ENCODE results near the gene EFCAB11.

Gene EFCAB11

DNA sequence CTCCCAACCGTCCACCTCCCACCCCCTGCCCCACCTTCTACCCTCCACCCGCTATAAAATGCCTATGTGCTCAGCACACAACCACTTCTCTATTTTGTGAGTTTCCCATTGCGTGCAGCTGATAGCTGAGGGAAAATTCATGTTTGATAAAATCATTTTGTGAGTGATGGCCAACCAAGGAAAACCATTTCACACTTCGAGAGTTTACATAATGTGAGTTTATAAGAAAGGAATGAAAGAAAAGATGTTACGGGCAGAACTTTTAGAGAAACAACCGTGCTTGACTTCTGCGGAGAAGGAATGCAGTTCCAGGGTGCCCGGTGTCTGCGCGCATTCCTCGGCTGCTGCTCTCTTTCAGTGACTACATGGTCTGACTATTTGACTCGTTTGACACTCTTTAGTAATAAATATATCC lies 140.9 kb downstream of the EFCAB11 start:
- Histone ChIP-seq H3K4me1 (ENCODE audit: control insufficient read depth, insufficient read depth, low read length, poor library complexity, severe bottlenecking) (no peaks in the 10 kb centered on the region), H3K9me3 (ENCODE audit: control insufficient read depth, low read length) (no peaks in the 10 kb centered on the region), H3K27ac (ENCODE audit: low read depth, low read length, severe bottlenecking) (peak overlapping the region; percentile 94), H3K36me3 (ENCODE audit: control insufficient read depth, insufficient read depth, low read length) (no peaks in the 10 kb centered on the region), H3K4me3 (ENCODE audit: extremely low read depth, insufficient read depth, low read length, poor library complexity, severe bottlenecking) (peak overlapping the region; percentile 24)
- WGBS, 2 experiments (ENCODE audit: insufficient coverage in 2 of 2), result 21 to 34% methylated on average over 2 to 4 of the region's 12 CpGs

DNA sequence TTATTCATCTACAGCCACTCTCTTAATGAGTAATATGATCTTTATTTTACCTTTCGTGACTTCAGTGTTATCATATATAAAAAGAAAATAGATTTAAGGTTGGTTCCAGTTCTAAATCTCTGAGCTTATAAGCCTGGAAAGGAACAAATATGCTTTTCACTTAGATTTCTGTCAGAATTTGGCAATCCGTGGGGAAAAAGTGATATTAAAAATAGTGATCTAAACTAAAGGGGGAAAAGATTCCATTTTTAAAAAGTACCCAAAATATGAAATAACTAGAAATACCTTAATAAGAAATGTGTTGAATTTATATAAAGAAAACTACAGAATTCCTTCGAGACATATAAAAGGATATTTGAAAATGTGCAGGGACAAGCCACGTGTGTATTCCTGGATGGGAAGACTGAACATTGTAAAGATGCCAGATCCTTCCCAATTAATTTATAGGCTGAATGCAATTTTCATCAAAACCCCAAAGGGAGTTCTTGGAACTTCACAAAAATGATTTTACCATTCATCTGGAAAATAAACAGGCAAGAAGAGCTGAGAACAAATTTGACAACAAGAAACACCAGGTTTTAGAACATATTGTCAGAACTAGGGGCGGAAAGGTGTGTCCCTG lies 142.5 kb downstream of the EFCAB11 start:
- Histone ChIP-seq H3K36me3 (ENCODE audit: control insufficient read depth, insufficient read depth, low read length) (no peaks in the 10 kb centered on the region), H3K9me3 (ENCODE audit: control insufficient read depth, low read length) (no peaks in the 10 kb centered on the region), H3K4me1 (ENCODE audit: control insufficient read depth, insufficient read depth, low read length, poor library complexity, severe bottlenecking) (no peaks in the 10 kb centered on the region), H3K4me3 (ENCODE audit: extremely low read depth, insufficient read depth, low read length, poor library complexity, severe bottlenecking) (no peak overlapping the region), H3K27ac (ENCODE audit: low read depth, low read length, severe bottlenecking) (no peak overlapping the region)
- WGBS, 2 experiments (ENCODE audit: insufficient coverage in 2 of 2), result 100% methylated on average over 1 of the region's 5 CpGs; no CpG with 5 or more reads in 1 of the 2 experiments

DNA sequence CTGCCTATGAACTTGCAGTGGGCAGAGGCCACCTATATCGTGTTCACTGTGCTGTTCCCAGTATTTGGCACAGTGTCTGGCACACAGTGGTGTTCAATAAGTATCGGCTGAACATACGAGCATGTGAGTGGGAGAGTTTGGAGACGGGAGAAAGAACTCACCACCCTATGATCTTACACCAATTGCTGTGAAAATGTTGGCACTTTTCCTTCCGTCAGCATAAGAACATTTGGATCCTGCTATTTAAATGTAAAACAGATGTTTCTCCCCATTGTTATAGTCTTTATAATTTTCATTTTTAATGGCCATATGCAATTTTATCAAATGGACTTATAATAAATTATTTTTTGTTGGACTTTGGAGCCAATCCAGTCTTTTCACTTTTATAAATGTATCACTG lies 144.4 kb downstream of the EFCAB11 start:
- no peak overlapping the region for H3K27ac ChIP-seq (ENCODE audit: low read depth, low read length, severe bottlenecking)
- WGBS, 2 experiments (ENCODE audit: insufficient coverage in 2 of 2), result 86 to 89% methylated on average over 1 to 3 of the region's 5 CpGs
- no peaks in the 10 kb centered on the region for H3K4me1 ChIP-seq (ENCODE audit: control insufficient read depth, insufficient read depth, low read length, poor library complexity, severe bottlenecking)

DNA sequence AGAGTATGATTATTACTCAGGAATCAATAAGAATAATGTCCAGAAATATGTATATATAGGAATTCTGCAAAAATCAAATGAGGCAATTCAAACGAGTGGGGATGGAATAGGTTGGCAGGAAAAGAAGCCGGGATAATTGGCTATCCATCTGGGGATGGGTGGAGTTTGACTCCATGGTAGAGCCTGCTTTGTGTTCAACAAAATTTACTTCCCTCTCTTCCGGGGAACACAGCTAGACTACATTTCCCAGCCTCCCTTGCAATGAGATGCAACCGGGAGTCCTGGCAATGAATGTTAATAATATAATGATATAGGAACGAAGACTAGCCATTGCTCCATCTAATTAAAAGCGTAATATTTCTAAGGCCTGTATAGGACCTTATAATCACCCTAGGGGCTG lies 146.6 kb downstream of the EFCAB11 start:
- 60% methylated on average over 1 of the region's 6 CpGs; no CpG with 5 or more reads in 1 of the 2 experiments for WGBS, 2 experiments (ENCODE audit: insufficient coverage in 2 of 2)

More for the DNA sequence above, 144.4 kb downstream of the EFCAB11 start:
- H3K9me3 ChIP-seq (ENCODE audit: control insufficient read depth, low read length), result no peaks in the 10 kb centered on the region
- no peak overlapping the region for H3K4me3 ChIP-seq (ENCODE audit: extremely low read depth, insufficient read depth, low read length, poor library complexity, severe bottlenecking)
- no peaks in the 10 kb centered on the region for H3K36me3 ChIP-seq (ENCODE audit: control insufficient read depth, insufficient read depth, low read length)

DNA sequence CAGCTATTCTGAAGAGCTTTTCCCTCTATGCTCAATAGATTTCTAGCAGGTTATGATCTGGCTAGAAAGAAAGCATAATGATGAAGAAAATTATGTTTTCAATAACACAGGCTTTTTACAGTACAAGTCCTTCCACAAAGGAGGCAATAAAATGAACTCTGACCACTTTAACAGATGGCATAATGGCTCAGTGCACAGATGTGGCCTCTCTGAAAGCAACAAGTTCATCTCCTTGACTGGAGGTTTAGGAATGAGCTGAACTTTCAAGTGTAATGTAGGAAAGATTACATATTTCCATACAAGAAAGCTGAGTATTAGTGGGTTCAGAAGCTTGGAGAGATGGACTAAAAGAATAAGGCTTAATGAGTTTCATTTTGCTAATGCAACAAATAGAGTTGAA lies 147.4 kb downstream of the EFCAB11 start:
- H3K4me1 ChIP-seq (ENCODE audit: control insufficient read depth, insufficient read depth, low read length, poor library complexity, severe bottlenecking), result no peaks in the 10 kb centered on the region
- H3K4me3 ChIP-seq (ENCODE audit: extremely low read depth, insufficient read depth, low read length, poor library complexity, severe bottlenecking), result no peak overlapping the region
- no peaks in the 10 kb centered on the region for H3K36me3 ChIP-seq (ENCODE audit: control insufficient read depth, insufficient read depth, low read length)
- H3K27ac ChIP-seq (ENCODE audit: low read depth, low read length, severe bottlenecking), result no peak overlapping the region
- H3K9me3 ChIP-seq (ENCODE audit: control insufficient read depth, low read length), result no peaks in the 10 kb centered on the region

More for the DNA sequence above, 146.6 kb downstream of the EFCAB11 start:
- H3K4me3 ChIP-seq (ENCODE audit: extremely low read depth, insufficient read depth, low read length, poor library complexity, severe bottlenecking), result no peak overlapping the region
- H3K9me3 ChIP-seq (ENCODE audit: control insufficient read depth, low read length), result no peaks in the 10 kb centered on the region
- no peaks in the 10 kb centered on the region for H3K36me3 ChIP-seq (ENCODE audit: control insufficient read depth, insufficient read depth, low read length)
- H3K4me1 ChIP-seq (ENCODE audit: control insufficient read depth, insufficient read depth, low read length, poor library complexity, severe bottlenecking), result no peaks in the 10 kb centered on the region
- no peak overlapping the region for H3K27ac ChIP-seq (ENCODE audit: low read depth, low read length, severe bottlenecking)

DNA sequence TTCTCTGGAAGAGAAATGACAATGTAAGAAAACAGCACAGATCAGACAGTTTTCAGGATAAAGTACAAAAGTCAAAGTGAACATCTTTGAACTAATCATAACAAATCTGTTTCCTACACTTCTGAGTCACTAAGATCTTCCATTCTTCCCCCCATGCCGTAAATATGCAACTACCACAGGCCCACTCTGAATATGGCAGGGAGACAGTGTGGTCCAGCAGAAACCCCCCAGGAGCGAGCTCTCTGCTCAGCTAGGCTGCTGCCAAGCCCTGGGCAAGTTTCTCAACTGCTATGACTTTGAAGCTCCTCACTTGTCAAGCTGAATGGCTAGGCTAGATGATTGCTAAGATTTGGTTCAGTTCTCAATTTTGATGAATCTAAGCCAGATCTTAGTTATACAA lies 148.1 kb downstream of the EFCAB11 start:
- WGBS, 2 experiments (ENCODE audit: insufficient coverage in 2 of 2), result 92 to 100% methylated on average over 1 of the region's 2 CpGs
- no peaks in the 10 kb centered on the region for H3K36me3 ChIP-seq (ENCODE audit: control insufficient read depth, insufficient read depth, low read length)
- no peak overlapping the region for H3K27ac ChIP-seq (ENCODE audit: low read depth, low read length, severe bottlenecking)
- H3K4me3 ChIP-seq (ENCODE audit: extremely low read depth, insufficient read depth, low read length, poor library complexity, severe bottlenecking), result no peak overlapping the region
- no peaks in the 10 kb centered on the region for H3K4me1 ChIP-seq (ENCODE audit: control insufficient read depth, insufficient read depth, low read length, poor library complexity, severe bottlenecking)
- no peaks in the 10 kb centered on the region for H3K9me3 ChIP-seq (ENCODE audit: control insufficient read depth, low read length)

DNA sequence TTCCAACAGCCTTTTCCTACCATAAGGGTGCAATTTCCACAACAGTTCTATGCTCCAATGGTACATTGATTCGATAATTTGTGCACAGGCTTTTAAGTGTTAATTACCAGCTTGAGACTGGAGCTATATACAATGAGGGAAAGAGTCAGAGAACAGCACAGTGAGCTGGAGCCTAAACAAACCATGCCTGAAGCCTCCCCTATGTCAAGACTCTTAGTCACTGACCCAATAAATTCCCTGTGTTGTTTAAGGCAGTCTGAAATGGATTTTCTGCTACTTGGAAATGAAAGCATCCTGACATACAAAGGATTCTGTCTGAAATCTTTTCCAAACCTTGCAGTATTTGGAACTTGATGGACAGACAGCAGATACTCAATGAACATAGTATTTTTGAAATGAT lies 149.0 kb downstream of the EFCAB11 start:
- no peak overlapping the region for H3K27ac ChIP-seq (ENCODE audit: low read depth, low read length, severe bottlenecking)
- whole genome bisulfite sequencing, 2 experiments (ENCODE audit: insufficient coverage in 2 of 2), result 100% methylated on average over 1 of the region's 1 CpG; no CpG with 5 or more reads in 1 of the 2 experiments
- H3K4me1 ChIP-seq (ENCODE audit: control insufficient read depth, insufficient read depth, low read length, poor library complexity, severe bottlenecking), result peaks cover 4% of the 10 kb centered on the region

DNA sequence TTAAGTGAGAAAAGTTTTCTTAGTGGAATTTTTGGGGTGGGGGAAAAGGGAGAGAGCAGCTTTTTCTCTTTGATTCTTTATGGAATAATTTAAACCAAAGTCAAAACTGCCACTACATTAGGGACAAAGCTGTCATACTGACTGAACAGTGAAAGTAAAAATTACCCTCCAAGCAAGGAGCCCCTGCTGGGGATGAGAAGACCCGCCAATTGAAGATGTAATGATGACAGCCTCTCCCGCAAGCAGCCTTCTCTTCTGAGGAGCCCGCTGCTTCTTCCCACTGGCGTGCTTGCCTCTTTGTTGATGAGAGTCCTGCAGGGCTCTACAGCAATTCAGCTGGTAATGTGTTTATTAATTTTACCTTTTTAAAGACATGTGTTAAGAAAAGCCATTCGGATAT lies 151.0 kb downstream of the EFCAB11 start:
- Histone ChIP-seq H3K36me3 (ENCODE audit: control insufficient read depth, insufficient read depth, low read length) (no peaks in the 10 kb centered on the region), H3K9me3 (ENCODE audit: control insufficient read depth, low read length) (no peaks in the 10 kb centered on the region), H3K27ac (ENCODE audit: low read depth, low read length, severe bottlenecking) (no peak overlapping the region), H3K4me3 (ENCODE audit: extremely low read depth, insufficient read depth, low read length, poor library complexity, severe bottlenecking) (no peak overlapping the region), H3K4me1 (ENCODE audit: control insufficient read depth, insufficient read depth, low read length, poor library complexity, severe bottlenecking) (peaks cover 4% of the 10 kb centered on the region)
- 83 to 84% methylated on average over 1 to 5 of the region's 5 CpGs for WGBS, 2 experiments (ENCODE audit: insufficient coverage in 2 of 2)

More for the DNA sequence above, 149.0 kb downstream of the EFCAB11 start:
- no peak overlapping the region for H3K4me3 ChIP-seq (ENCODE audit: extremely low read depth, insufficient read depth, low read length, poor library complexity, severe bottlenecking)
- H3K9me3 ChIP-seq (ENCODE audit: control insufficient read depth, low read length), result no peaks in the 10 kb centered on the region
- H3K36me3 ChIP-seq (ENCODE audit: control insufficient read depth, insufficient read depth, low read length), result no peaks in the 10 kb centered on the region

DNA sequence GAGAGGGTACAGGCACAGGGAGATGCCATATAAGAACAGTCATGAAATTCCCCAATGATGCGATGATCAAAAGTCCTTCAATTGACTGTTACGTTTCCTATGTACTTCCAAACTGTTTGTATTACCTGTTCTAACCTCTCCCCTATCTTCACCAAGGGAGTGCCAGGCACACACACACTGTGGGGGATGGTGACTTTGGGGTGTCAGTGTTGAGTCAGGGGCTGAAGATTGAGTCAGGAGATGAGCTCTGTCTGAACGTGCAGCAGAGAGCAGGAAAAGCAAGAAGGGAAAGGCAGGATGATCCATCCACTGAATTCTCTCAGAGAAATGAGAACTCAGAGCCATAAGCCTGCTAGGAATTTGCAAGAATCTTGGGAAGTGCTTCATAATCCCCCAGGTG lies 153.4 kb downstream of the EFCAB11 start:
- Histone ChIP-seq H3K36me3 (ENCODE audit: control insufficient read depth, insufficient read depth, low read length) (no peaks in the 10 kb centered on the region), H3K9me3 (ENCODE audit: control insufficient read depth, low read length) (no peaks in the 10 kb centered on the region), H3K27ac (ENCODE audit: low read depth, low read length, severe bottlenecking) (no peak overlapping the region), H3K4me1 (ENCODE audit: control insufficient read depth, insufficient read depth, low read length, poor library complexity, severe bottlenecking) (peaks cover 4% of the 10 kb centered on the region), H3K4me3 (ENCODE audit: extremely low read depth, insufficient read depth, low read length, poor library complexity, severe bottlenecking) (no peak overlapping the region)
- WGBS, 2 experiments (ENCODE audit: insufficient coverage in 2 of 2), result 87 to 89% methylated on average over 2 to 3 of the region's 3 CpGs

DNA sequence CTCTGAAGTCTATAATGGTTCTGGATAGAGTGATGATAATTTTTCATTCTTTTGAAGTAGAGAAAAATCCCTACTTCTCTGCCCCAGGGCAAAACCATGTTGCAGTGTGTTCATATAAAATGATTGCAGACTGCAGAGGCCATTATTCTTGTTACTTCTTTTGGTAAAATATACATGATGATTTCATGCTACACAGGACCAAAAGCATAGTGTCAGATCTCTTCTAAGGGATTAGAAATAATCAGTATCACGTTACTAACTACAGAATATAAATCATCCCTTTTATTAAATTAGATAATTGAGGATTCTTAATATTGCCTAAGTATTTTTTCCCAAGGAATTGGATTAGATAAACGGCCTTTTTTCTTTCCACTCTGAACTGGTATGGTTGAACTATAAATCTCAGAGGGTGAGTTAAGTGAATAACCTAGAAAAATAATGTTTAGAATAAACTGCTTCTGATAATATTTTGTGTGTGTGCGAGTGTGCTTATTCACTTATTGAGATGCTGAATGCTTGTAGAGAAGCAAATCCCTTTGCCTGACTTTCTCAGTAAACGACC lies 156.2 kb downstream of the EFCAB11 start:
- H3K27ac ChIP-seq (ENCODE audit: low read depth, low read length, severe bottlenecking), result no peak overlapping the region
- H3K9me3 ChIP-seq (ENCODE audit: control insufficient read depth, low read length), result no peaks in the 10 kb centered on the region
- H3K4me3 ChIP-seq (ENCODE audit: extremely low read depth, insufficient read depth, low read length, poor library complexity, severe bottlenecking), result no peak overlapping the region
- H3K36me3 ChIP-seq (ENCODE audit: control insufficient read depth, insufficient read depth, low read length), result no peaks in the 10 kb centered on the region
- peaks cover 4% of the 10 kb centered on the region for H3K4me1 ChIP-seq (ENCODE audit: control insufficient read depth, insufficient read depth, low read length, poor library complexity, severe bottlenecking)
- WGBS, 2 experiments (ENCODE audit: insufficient coverage in 2 of 2), result 89 to 92% methylated on average over 2 of the region's 4 CpGs

DNA sequence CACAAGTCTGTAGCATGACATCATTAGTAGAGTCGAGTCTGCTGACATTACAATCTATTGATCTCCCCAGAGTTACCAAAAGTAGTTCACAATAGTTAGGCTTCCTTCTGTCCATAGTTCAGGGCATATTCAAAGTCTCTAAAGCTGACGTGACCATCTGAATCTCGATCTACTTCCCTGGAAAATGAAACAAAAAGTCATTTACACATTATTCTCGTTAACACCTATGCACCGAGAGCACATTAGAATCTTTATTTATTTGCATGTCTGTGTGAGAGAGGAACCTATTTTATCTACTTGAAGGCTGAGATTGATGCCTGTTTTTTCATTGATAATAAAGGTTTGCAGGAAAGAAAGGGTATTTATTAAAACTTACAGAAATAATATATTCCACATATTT lies 157.4 kb downstream of the EFCAB11 start:
- peaks cover 4% of the 10 kb centered on the region for H3K4me1 ChIP-seq (ENCODE audit: control insufficient read depth, insufficient read depth, low read length, poor library complexity, severe bottlenecking)
- H3K36me3 ChIP-seq (ENCODE audit: control insufficient read depth, insufficient read depth, low read length), result no peaks in the 10 kb centered on the region
- WGBS, 2 experiments (ENCODE audit: insufficient coverage in 2 of 2), result 100% methylated on average over 2 of the region's 5 CpGs; no CpG with 5 or more reads in 1 of the 2 experiments
- H3K27ac ChIP-seq (ENCODE audit: low read depth, low read length, severe bottlenecking), result no peak overlapping the region
- H3K4me3 ChIP-seq (ENCODE audit: extremely low read depth, insufficient read depth, low read length, poor library complexity, severe bottlenecking), result no peak overlapping the region
- H3K9me3 ChIP-seq (ENCODE audit: control insufficient read depth, low read length), result no peaks in the 10 kb centered on the region
